Loucy (cell line): ENCODE data around the gene CYP4A22.

Source experiments
- CTCF ChIP-seq: fragments of 200-600 bp; sonication (generic); conservative IDR thresholded peaks from 2 replicates; pipeline ENCODE4 v1.5.1; 2014; ENCODE audit warnings: mild to moderate bottlenecking, antibody characterized with exemption, low read length
- EZH2phosphoT487 ChIP-seq: fragments of 200-600 bp; IDR thresholded peaks from 2 replicates; pipeline ENCODE4 v1.6.1; 2018; ENCODE audit warnings: antibody characterized with exemption, mild to moderate bottlenecking, moderate library complexity, borderline replicate concordance

GRCh38 chr1:47181095-47181954 is 44.1 kb downstream of the CYP4A22 start:
- TF ChIP-seq CTCF (no peak), EZH2phosphoT487 (no peak)
